Keratinocyte (primary cell): ENCODE measurements around the gene ZFYVE28.

Source experiments
- CTCF ChIP-seq, 3 experiments: IDR thresholded peaks in 1 of 3; conservative IDR thresholded peaks in 1 of 3; optimal IDR thresholded peaks in 1 of 3; 2 replicates in 2 of 3; 3 replicates in 1 of 3; pipeline versions ENCODE3 to v1.5.1; 2011; ENCODE audit warnings: low read length in 3 of 3, mild to moderate bottlenecking in 3 of 3, moderate library complexity in 2 of 3, control low read depth in 1 of 3, inconsistent platforms in 1 of 3; ENCODE audit not compliant: insufficient read depth in 2 of 3; ENCODE audit errors: extremely low read depth in 1 of 3
- EZH2 ChIP-seq: IDR thresholded peaks from one replicate; pipeline ENCODE4 v1.6.1; 2012; ENCODE audit warnings: inconsistent platforms, mild to moderate bottlenecking, low read length, moderate library complexity

- TF ChIP-seq CTCF (optimal IDR thresholded peaks at IDR 0.05 in 1 of 3, IDR thresholded peaks at IDR 0.05 in 1 of 3, conservative IDR thresholded peaks at IDR 0.05 in 1 of 3; ENCODE audit: extremely low read depth in 1 of 3, insufficient read depth in 2 of 3, low read length in 3 of 3) (no peak), EZH2 (no peak)
These were observed 114.0 kb downstream of the ZFYVE28 start for GRCh38 chr4:2304321-2304876.
